HCT116 (cell line): ENCODE measurements around the gene MSI2. TPM values are rescaled to one million over a fixed set of nuclear protein-coding genes. Genes with fewer than 3 reads are reported as not detected.

Experiments
- ATAC-seq: fragments of 200-7000 bp; cut with Tn5 transposase; 2 replicates; pipeline ENCODE4 v1.9.1; 2020; ENCODE audit warnings: mild to moderate bottlenecking, moderate library complexity
- BruUV-seq: library from RNA; stranded (reverse); fragments of 400-500 nt; replicated peaks from 2 replicates; lab custom pipeline; 2021; lab: Mats Ljungman, UMichigan
- CTCF ChIA-PET: fragments of 300-600 bp; sonication (Branson Sonifier 250); formaldehyde crosslinking; loops from one replicate; lab custom pipeline; 2021; ENCODE audit warnings: antibody characterized with exemption; lab: Charles Lee
- POLR2A ChIA-PET: fragments of 300-600, 350-600 bp; sonication (Branson Sonifier 250); formaldehyde crosslinking; loops from one replicate; lab custom pipeline; 2021; ENCODE audit warnings: antibody characterized with exemption; lab: Charles Lee
- RAD21 ChIA-PET, 2 experiments: fragments of 300-600 bp; sonication (Branson Sonifier 250); formaldehyde crosslinking; loops; one replicate each; lab custom pipeline; 2023; ENCODE audit warnings: low total read pairs in 2 of 2; ENCODE audit not compliant: uncharacterized antibody in 2 of 2, unreplicated experiment in 2 of 2, low non-redundant PET in 1 of 2; lab: Charles Lee
- DNase-seq: peaks from one replicate; pipeline ENCODE4 v3.0.0-alpha.2; 2010; ENCODE audit warnings: low read depth, low spot score
- H2AFZ ChIP-seq: fragments of 200-600 bp; shearing (Covaris generic), sonication (generic); 2 replicates; pipeline ENCODE4 v1.6.1; 2017; ENCODE audit warnings: low read depth, mixed run types, mixed read lengths, antibody characterized with exemption, low read length; ENCODE audit not compliant: poor library complexity, severe bottlenecking
- H3K27ac ChIP-seq: 2 replicates; pipeline ENCODE4 v1.5.1; 2012; ENCODE audit warnings: low read depth, low read length
- H3K27me3 ChIP-seq: fragments of 200-600 bp; sonication (generic); 2 replicates; pipeline ENCODE4 v1.6.1; 2016; ENCODE audit warnings: mixed run types, low read length, mixed read lengths; ENCODE audit not compliant: insufficient read depth
- H3K36me3 ChIP-seq, 2 experiments: fragments of 200-500 bp in 1 of 2; fragments of 200-600 bp in 1 of 2; sonication (Bioruptor generic) in 1 of 2; sonication (generic) in 1 of 2; 2 replicates each; pipeline versions ENCODE4 v1.5.1 to v1.6.1; 2014 to 2016; ENCODE audit warnings: low read length in 2 of 2, inconsistent platforms in 1 of 2, mixed read lengths in 1 of 2, mixed run types in 1 of 2; ENCODE audit not compliant: insufficient read depth in 2 of 2, control insufficient read depth in 1 of 2
- H3K4me1 ChIP-seq, 2 experiments: fragments of 200-600 bp in 1 of 2; sonication (generic) in 1 of 2; 2 replicates each; pipeline versions ENCODE4 v1.5.1 to v1.6.1; 2012 to 2017; ENCODE audit warnings: low read length in 2 of 2, inconsistent platforms in 1 of 2, mild to moderate bottlenecking in 1 of 2, mixed read lengths in 1 of 2, mixed run types in 1 of 2, moderate library complexity in 1 of 2; ENCODE audit not compliant: insufficient read depth in 2 of 2, control insufficient read depth in 1 of 2
- H3K4me2 ChIP-seq: fragments of 200-600 bp; sonication (generic); 2 replicates; pipeline ENCODE4 v1.6.1; 2017; ENCODE audit warnings: mixed run types, low read length, mixed read lengths
- H3K4me3 ChIP-seq, 2 experiments: fragments of 200-600 bp in 1 of 2; sonication (generic) in 1 of 2; replicated peaks in 1 of 2; 2 replicates each; pipeline ENCODE4 v1.5.1; 2011 to 2016; ENCODE audit warnings: low read length in 2 of 2, control low read depth in 1 of 2, low read depth in 1 of 2, mild to moderate bottlenecking in 1 of 2, mixed read lengths in 1 of 2, mixed run types in 1 of 2
- H3K79me2 ChIP-seq: fragments of 200-600 bp; sonication (generic); 2 replicates; pipeline ENCODE4 v1.6.1; 2017; ENCODE audit warnings: mild to moderate bottlenecking, mixed run types, low read length, moderate library complexity, mixed read lengths; ENCODE audit not compliant: insufficient read depth
- H3K9ac ChIP-seq: fragments of 200-600 bp; sonication (generic); 2 replicates; pipeline ENCODE4 v1.6.1; 2016; ENCODE audit warnings: low read length, mixed read lengths
- H3K9me2 ChIP-seq: fragments of 200-600 bp; sonication (generic), shearing (Covaris generic); 2 replicates; pipeline ENCODE4 v1.6.1; 2017; ENCODE audit warnings: mixed run types, mild to moderate bottlenecking, moderate library complexity; ENCODE audit not compliant: insufficient read depth
- H3K9me3 ChIP-seq, 2 experiments: fragments of 200-500 bp in 1 of 2; fragments of 200-600 bp in 1 of 2; sonication (Bioruptor generic) in 1 of 2; sonication (generic) in 1 of 2; 2 replicates each; pipeline ENCODE4 v1.6.1; 2014 to 2017; ENCODE audit warnings: low read length in 2 of 2, mixed read lengths in 2 of 2, inconsistent platforms in 1 of 2, low read depth in 1 of 2, mild to moderate bottlenecking in 1 of 2, mixed run types in 1 of 2, moderate library complexity in 1 of 2; ENCODE audit not compliant: control insufficient read depth in 1 of 2, insufficient read depth in 1 of 2
- H4K20me1 ChIP-seq: fragments of 200-600 bp; sonication (generic), shearing (Covaris generic); 2 replicates; pipeline ENCODE4 v1.6.1; 2017; ENCODE audit warnings: mixed run types, mild to moderate bottlenecking, moderate library complexity; ENCODE audit not compliant: insufficient read depth
- CBX3 ChIP-seq: IDR thresholded peaks from 2 replicates; pipeline ENCODE4 v1.6.1; 2012; ENCODE audit warnings: low read depth
- CEBPB ChIP-seq: IDR thresholded peaks from 2 replicates; pipeline ENCODE4 v1.6.1; 2012; ENCODE audit warnings: low read depth
- ELF1 ChIP-seq: IDR thresholded peaks from 2 replicates; pipeline ENCODE4 v1.6.1; 2012; ENCODE audit warnings: low read depth, borderline replicate concordance
- EZH2 ChIP-seq: fragments of 200-600 bp; sonication (generic); IDR thresholded peaks from 2 replicates; pipeline ENCODE4 v1.6.1; 2017; ENCODE audit warnings: antibody characterized with exemption, mixed run types
- FOSL1 ChIP-seq: IDR thresholded peaks from 2 replicates; pipeline ENCODE4 v1.6.1; 2012; ENCODE audit warnings: low read depth
- JUND ChIP-seq: IDR thresholded peaks from 2 replicates; pipeline ENCODE4 v1.6.1; 2012
- POLR2A ChIP-seq: IDR thresholded peaks from 2 replicates; pipeline ENCODE4 v1.7.0; 2011; ENCODE audit warnings: borderline replicate concordance; ENCODE audit not compliant: insufficient read depth, insufficient read length; ENCODE audit errors: extremely low read depth
- RAD21 ChIP-seq: IDR thresholded peaks from 2 replicates; pipeline ENCODE4 v1.6.1; 2012; ENCODE audit warnings: low read depth, mild to moderate bottlenecking
- SIN3A ChIP-seq: IDR thresholded peaks from 2 replicates; pipeline ENCODE4 v1.6.1; 2012; ENCODE audit warnings: low read depth
- SP1 ChIP-seq: IDR thresholded peaks from 2 replicates; pipeline ENCODE4 v1.6.1; 2012; ENCODE audit warnings: low read depth
- SRF ChIP-seq: IDR thresholded peaks from 2 replicates; pipeline ENCODE4 v1.6.1; 2012; ENCODE audit warnings: low read depth
- TCF7L2 ChIP-seq: IDR thresholded peaks from 2 replicates; pipeline ENCODE4 v1.7.0; 2011; ENCODE audit warnings: borderline replicate concordance, inconsistent platforms; ENCODE audit not compliant: insufficient read depth, insufficient read length; ENCODE audit errors: extremely low read depth
- YY1 ChIP-seq: IDR thresholded peaks from 2 replicates; pipeline ENCODE4 v1.6.1; 2011; ENCODE audit warnings: low read length, low read depth, moderate library complexity, mild to moderate bottlenecking; ENCODE audit not compliant: insufficient replicate concordance; ENCODE audit errors: extremely low read depth
- intact Hi-C: fragments of 100-400 bp; cut with micrococcal nuclease; formaldehyde crosslinking; loops from 2 replicates; pipeline ENCODE4 v1.10.0; 2022
- total RNA-seq: library from RNA; stranded (reverse); gene quantifications from one replicate; pipeline ENCODE4 v1.2.1, GENCODE V29; 2021; ENCODE audit not compliant: unreplicated experiment
- TF ChIP-seq, protein P1 (sequence below): IDR thresholded peaks from 2 replicates; pipeline ENCODE4 v1.6.1; 2012
- TF ChIP-seq, protein P2 (sequence below): IDR thresholded peaks from 2 replicates; pipeline ENCODE4 v1.6.1; 2012
- TF ChIP-seq, protein P3 (sequence below): IDR thresholded peaks from 2 replicates; pipeline ENCODE4 v1.6.1; 2011; ENCODE audit warnings: mild to moderate bottlenecking, low read length, moderate library complexity; ENCODE audit not compliant: insufficient replicate concordance; ENCODE audit errors: extremely low read depth
- TF ChIP-seq, protein P4 (sequence below): IDR thresholded peaks from 2 replicates; pipeline ENCODE4 v1.6.1; 2012; ENCODE audit warnings: low read depth
- TF ChIP-seq, protein P5 (sequence below), 3 experiments: fragments of 200-600 bp in 1 of 3; sonication (generic) in 1 of 3; IDR thresholded peaks in 2 of 3; conservative IDR thresholded peaks in 1 of 3; 2 replicates each; pipeline ENCODE4 v1.5.1; 2012 to 2017; ENCODE audit warnings: low read depth in 2 of 3, low read length in 2 of 3, antibody characterized with exemption in 1 of 3, borderline replicate concordance in 1 of 3, control low read depth in 1 of 3, mild to moderate bottlenecking in 1 of 3, mixed read lengths in 1 of 3, mixed run types in 1 of 3, moderate library complexity in 1 of 3; ENCODE audit not compliant: insufficient read depth in 1 of 3

MSI2 gene
- total RNA-seq, 1 experiment from 2014 or later, result 137 TPM

DNA sequence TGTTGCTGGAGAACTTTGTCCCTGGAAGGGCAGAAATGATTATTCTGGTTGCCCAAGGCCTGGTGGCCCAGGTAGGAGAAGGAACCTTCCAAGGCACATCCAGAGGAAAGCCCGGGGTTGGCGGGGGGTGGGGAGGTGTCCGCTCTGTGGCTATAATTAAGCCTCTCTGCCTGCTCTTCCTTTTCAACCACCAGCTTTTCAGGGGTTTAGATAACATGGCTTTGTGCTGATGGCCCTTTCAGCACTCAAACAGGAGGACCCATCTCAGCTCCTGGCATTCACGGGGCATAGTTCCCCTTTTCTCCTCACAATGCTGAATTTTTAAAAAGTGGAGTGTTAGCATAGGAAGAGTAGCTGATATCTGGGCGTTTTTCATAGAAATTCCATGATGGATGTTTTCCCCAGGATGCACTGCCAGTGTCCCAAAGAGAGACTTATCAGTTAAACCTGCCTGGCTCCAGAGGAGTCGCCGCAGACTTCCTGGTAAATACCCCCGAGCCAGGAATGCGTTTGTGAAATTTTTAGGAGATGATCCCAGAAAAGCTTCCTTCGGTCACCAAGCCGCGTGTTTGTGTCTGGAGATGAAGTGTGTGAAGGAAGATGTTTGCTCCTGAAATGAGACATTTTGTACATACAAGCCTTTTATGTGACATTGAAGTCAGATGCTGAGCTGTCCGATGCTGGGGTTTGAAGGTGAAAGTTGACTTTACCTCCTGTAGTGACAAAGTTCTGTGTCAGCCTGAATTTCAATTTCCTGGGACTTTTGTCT, 188.5 kb downstream of the MSI2 start:
- Histone ChIP-seq H4K20me1 (no peaks in the 10 kb centered on the region), H2AFZ (no peak overlapping the region), H3K9ac (no peak overlapping the region), H3K79me2 (peaks cover 16% of the 10 kb centered on the region; the same call in 1 of the 2 replicates), H3K4me2 (no peak overlapping the region), H3K27ac (no peak overlapping the region), H3K4me1 (peaks cover 43 to 55% of the 10 kb centered on the region in 2 experiments), H3K9me3 (no peaks in the 10 kb centered on the region)
- BruUV-seq, result no TSS peak
- ChIA-PET POLR2A (interaction anchor here (0.7 kb wide), 1 partner anchor 48 kb away, joined by 3 read pairs; no protein-coding TSS in a partner anchor), CTCF (no interaction called here), RAD21 (no interaction called here)
- DNase-seq, result no peak
- TF ChIP-seq EZH2 (no peak), ELF1 (no peak), YY1 (no peak), SP1 (no peak), JUND (no peak), CBX3 (no peak), TCF7L2 (no peak), FOSL1 (no peak), POLR2A (no peak), SIN3A (no peak), SRF (no peak), RAD21 (no peak), CEBPB (no peak)
- TF ChIP-seq, protein P1, sequence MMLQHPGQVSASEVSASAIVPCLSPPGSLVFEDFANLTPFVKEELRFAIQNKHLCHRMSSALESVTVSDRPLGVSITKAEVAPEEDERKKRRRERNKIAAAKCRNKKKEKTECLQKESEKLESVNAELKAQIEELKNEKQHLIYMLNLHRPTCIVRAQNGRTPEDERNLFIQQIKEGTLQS, result no peak
- TF ChIP-seq, protein P2, sequence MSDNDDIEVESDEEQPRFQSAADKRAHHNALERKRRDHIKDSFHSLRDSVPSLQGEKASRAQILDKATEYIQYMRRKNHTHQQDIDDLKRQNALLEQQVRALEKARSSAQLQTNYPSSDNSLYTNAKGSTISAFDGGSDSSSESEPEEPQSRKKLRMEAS, result no peak
- TF ChIP-seq, protein P3, sequence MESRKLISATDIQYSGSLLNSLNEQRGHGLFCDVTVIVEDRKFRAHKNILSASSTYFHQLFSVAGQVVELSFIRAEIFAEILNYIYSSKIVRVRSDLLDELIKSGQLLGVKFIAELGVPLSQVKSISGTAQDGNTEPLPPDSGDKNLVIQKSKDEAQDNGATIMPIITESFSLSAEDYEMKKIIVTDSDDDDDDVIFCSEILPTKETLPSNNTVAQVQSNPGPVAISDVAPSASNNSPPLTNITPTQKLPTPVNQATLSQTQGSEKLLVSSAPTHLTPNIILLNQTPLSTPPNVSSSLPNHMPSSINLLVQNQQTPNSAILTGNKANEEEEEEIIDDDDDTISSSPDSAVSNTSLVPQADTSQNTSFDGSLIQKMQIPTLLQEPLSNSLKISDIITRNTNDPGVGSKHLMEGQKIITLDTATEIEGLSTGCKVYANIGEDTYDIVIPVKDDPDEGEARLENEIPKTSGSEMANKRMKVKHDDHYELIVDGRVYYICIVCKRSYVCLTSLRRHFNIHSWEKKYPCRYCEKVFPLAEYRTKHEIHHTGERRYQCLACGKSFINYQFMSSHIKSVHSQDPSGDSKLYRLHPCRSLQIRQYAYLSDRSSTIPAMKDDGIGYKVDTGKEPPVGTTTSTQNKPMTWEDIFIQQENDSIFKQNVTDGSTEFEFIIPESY, result no peak
- TF ChIP-seq, protein P4, sequence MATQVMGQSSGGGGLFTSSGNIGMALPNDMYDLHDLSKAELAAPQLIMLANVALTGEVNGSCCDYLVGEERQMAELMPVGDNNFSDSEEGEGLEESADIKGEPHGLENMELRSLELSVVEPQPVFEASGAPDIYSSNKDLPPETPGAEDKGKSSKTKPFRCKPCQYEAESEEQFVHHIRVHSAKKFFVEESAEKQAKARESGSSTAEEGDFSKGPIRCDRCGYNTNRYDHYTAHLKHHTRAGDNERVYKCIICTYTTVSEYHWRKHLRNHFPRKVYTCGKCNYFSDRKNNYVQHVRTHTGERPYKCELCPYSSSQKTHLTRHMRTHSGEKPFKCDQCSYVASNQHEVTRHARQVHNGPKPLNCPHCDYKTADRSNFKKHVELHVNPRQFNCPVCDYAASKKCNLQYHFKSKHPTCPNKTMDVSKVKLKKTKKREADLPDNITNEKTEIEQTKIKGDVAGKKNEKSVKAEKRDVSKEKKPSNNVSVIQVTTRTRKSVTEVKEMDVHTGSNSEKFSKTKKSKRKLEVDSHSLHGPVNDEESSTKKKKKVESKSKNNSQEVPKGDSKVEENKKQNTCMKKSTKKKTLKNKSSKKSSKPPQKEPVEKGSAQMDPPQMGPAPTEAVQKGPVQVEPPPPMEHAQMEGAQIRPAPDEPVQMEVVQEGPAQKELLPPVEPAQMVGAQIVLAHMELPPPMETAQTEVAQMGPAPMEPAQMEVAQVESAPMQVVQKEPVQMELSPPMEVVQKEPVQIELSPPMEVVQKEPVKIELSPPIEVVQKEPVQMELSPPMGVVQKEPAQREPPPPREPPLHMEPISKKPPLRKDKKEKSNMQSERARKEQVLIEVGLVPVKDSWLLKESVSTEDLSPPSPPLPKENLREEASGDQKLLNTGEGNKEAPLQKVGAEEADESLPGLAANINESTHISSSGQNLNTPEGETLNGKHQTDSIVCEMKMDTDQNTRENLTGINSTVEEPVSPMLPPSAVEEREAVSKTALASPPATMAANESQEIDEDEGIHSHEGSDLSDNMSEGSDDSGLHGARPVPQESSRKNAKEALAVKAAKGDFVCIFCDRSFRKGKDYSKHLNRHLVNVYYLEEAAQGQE, result no peak
- TF ChIP-seq, protein P5, sequence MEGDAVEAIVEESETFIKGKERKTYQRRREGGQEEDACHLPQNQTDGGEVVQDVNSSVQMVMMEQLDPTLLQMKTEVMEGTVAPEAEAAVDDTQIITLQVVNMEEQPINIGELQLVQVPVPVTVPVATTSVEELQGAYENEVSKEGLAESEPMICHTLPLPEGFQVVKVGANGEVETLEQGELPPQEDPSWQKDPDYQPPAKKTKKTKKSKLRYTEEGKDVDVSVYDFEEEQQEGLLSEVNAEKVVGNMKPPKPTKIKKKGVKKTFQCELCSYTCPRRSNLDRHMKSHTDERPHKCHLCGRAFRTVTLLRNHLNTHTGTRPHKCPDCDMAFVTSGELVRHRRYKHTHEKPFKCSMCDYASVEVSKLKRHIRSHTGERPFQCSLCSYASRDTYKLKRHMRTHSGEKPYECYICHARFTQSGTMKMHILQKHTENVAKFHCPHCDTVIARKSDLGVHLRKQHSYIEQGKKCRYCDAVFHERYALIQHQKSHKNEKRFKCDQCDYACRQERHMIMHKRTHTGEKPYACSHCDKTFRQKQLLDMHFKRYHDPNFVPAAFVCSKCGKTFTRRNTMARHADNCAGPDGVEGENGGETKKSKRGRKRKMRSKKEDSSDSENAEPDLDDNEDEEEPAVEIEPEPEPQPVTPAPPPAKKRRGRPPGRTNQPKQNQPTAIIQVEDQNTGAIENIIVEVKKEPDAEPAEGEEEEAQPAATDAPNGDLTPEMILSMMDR (IDR thresholded peaks at IDR 0.05 in 2 of 3, conservative IDR thresholded peaks at IDR 0.05 in 1 of 3; ENCODE audit: borderline replicate concordance in 1 of 3, insufficient read depth in 1 of 3, low read depth in 2 of 3, low read length in 2 of 3), result no peak
- TF ChIP-seq, all 23 proteins: peak for 0
- Histone ChIP-seq H3K9me2 (no peaks in the 10 kb centered on the region), H3K36me3 (no peaks in the 10 kb centered on the region), H3K4me3 (no peak overlapping the region), H3K27me3 (no peaks in the 10 kb centered on the region)
- no peak for ATAC-seq
- intact Hi-C loops, result loop anchor here (5.0 kb wide), 1 partner anchor 188 kb away; the partner anchor contains the start of gene MSI2
